ENCODE measurements around the gene GRAMD2A.

Gene GRAMD2A

DNA sequence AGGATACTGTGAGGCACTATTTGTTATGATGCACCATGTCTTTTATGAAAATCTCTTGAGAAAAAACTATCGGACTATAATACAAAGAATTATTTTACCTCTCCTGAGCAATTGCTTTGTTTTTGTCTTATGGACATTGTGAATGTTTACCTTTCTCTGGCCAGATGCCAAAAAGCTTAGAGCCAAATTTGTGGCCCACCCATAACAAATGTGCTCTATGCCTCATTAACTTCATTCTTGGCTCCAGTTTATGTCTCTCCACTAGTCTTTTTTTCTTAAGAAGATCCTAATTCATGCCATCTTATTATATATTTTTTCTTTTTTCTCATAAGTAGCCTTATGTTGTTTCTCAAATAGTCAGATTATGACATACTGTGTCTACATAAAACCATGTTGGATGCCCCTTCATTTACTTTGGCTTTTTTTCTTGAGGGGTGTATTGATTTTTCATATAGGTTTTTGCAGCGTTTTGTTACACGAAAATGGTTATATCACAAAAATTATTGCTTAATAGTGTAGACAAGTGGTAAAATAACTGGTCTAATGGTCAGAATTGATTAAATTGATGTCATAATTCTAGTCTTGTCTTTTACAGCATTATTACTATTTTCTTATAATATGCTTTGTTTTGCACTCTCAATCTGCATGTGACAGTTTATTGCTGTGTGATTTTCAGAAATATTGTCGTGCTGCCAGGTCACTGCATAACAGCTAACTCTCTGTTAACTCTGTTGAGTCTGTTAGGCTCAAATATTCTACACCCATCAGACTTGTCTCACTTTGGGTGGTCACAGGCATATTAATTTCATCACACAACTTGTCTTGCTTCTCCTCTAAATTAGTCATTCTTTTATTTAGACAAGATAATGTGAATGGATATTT is 61.2 kb downstream of the GRAMD2A start (continued):
- TF ChIP-seq ZNF791 (tag by site-specific recombination; IDR thresholded peaks at IDR 0.05) (no peak), ZNF707 (tag by site-specific recombination; IDR thresholded peaks at IDR 0.05) (no peak), ZNF214 (tag by site-specific recombination; IDR thresholded peaks at IDR 0.05; ENCODE audit: borderline replicate concordance) (no peak; the same call in 1 of the 2 replicates), ZNF174 (tag by site-specific recombination; IDR thresholded peaks at IDR 0.05) (no peak), ZNF677 (tag by site-specific recombination; IDR thresholded peaks at IDR 0.05) (no peak), ZNF404 (tag by site-specific recombination; IDR thresholded peaks at IDR 0.05) (no peak), HOXD13 (CRISPR knock-in tag; IDR thresholded peaks at IDR 0.05; ENCODE audit: borderline replicate concordance) (no peak), ZNF830 (tag by site-specific recombination; IDR thresholded peaks at IDR 0.05; ENCODE audit: low read depth) (no peak), ZNF416 (tag by site-specific recombination; IDR thresholded peaks at IDR 0.05) (no peak), ZNF394 (tag by site-specific recombination; IDR thresholded peaks at IDR 0.05; ENCODE audit: borderline replicate concordance) (no peak), KLF16 (tag by site-specific recombination; IDR thresholded peaks at IDR 0.05) (peak; percentile 47; the same call in 1 of the 2 replicates), ZNF670 (tag by site-specific recombination; IDR thresholded peaks at IDR 0.05; ENCODE audit: low read depth) (no peak), ZIC2 (tag by site-specific recombination; IDR thresholded peaks at IDR 0.05) (no peak), GLI2 (tag by site-specific recombination; IDR thresholded peaks at IDR 0.05; ENCODE audit: borderline replicate concordance, low read depth) (peak; percentile 17; the same call in 1 of the 2 replicates), BCL11B (tag by site-specific recombination; IDR thresholded peaks at IDR 0.05; ENCODE audit: low read depth) (peak; percentile 18; the same call in 1 of the 2 replicates), ZNF610 (tag by site-specific recombination; IDR thresholded peaks at IDR 0.05; ENCODE audit: borderline replicate concordance) (peak; percentile 72), ZNF777 (tag by site-specific recombination; IDR thresholded peaks at IDR 0.05; ENCODE audit: borderline replicate concordance) (no peak), ZNF311 (tag by site-specific recombination; IDR thresholded peaks at IDR 0.05; ENCODE audit: borderline replicate concordance) (no peak), ZNF48 (tag by site-specific recombination; IDR thresholded peaks at IDR 0.05) (no peak), ZFHX2 (tag by site-specific recombination; conservative IDR thresholded peaks at IDR 0.05) (no peak), ZNF302 (tag by site-specific recombination; IDR thresholded peaks at IDR 0.05; ENCODE audit: low read depth) (no peak), ZSCAN23 (tag by site-specific recombination; IDR thresholded peaks at IDR 0.05) (peak; percentile 64; the same call in 1 of the 2 replicates), ZNF426 (tag by site-specific recombination; IDR thresholded peaks at IDR 0.05) (no peak), KLF10 (tag by site-specific recombination; IDR thresholded peaks at IDR 0.05) (peak; percentile 87), ZNF658 (tag by site-specific recombination; IDR thresholded peaks at IDR 0.05) (no peak)
- TF ChIP-seq, protein P1, sequence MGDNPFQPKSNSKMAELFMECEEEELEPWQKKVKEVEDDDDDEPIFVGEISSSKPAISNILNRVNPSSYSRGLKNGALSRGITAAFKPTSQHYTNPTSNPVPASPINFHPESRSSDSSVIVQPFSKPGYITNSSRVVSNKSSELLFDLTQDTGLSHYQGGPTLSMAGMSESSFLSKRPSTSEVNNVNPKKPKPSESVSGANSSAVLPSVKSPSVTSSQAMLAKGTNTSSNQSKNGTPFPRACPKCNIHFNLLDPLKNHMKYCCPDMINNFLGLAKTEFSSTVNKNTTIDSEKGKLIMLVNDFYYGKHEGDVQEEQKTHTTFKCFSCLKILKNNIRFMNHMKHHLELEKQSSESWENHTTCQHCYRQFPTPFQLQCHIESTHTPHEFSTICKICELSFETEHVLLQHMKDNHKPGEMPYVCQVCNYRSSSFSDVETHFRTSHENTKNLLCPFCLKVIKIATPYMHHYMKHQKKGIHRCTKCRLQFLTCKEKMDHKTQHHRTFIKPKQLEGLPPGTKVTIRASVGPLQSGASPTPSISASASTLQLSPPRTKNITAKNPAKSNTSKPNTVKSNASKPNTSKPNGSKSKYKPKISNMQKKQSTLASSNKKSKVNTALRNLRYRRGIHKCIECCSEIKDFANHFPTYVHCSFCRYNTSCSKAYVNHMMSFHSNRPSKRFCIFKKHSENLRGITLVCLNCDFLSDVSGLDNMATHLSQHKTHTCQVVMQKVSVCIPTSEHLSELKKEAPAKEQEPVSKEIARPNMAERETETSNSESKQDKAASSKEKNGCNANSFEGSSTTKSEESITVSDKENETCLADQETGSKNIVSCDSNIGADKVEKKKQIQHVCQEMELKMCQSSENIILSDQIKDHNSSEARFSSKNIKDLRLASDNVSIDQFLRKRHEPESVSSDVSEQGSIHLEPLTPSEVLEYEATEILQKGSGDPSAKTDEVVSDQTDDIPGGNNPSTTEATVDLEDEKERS (tag by site-specific recombination; IDR thresholded peaks at IDR 0.05) = no peak
- TF ChIP-seq, protein P2, sequence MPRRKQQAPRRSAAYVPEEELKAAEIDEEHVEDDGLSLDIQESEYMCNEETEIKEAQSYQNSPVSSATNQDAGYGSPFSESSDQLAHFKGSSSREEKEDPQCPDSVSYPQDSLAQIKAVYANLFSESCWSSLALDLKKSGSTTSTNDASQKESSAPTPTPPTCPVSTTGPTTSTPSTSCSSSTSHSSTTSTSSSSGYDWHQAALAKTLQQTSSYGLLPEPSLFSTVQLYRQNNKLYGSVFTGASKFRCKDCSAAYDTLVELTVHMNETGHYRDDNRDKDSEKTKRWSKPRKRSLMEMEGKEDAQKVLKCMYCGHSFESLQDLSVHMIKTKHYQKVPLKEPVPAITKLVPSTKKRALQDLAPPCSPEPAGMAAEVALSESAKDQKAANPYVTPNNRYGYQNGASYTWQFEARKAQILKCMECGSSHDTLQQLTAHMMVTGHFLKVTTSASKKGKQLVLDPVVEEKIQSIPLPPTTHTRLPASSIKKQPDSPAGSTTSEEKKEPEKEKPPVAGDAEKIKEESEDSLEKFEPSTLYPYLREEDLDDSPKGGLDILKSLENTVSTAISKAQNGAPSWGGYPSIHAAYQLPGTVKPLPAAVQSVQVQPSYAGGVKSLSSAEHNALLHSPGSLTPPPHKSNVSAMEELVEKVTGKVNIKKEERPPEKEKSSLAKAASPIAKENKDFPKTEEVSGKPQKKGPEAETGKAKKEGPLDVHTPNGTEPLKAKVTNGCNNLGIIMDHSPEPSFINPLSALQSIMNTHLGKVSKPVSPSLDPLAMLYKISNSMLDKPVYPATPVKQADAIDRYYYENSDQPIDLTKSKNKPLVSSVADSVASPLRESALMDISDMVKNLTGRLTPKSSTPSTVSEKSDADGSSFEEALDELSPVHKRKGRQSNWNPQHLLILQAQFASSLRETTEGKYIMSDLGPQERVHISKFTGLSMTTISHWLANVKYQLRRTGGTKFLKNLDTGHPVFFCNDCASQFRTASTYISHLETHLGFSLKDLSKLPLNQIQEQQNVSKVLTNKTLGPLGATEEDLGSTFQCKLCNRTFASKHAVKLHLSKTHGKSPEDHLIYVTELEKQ (tag by site-specific recombination; IDR thresholded peaks at IDR 0.05; ENCODE audit: borderline replicate concordance) = no peak; the same call in 1 of the 2 replicates
- TF ChIP-seq, protein P3, sequence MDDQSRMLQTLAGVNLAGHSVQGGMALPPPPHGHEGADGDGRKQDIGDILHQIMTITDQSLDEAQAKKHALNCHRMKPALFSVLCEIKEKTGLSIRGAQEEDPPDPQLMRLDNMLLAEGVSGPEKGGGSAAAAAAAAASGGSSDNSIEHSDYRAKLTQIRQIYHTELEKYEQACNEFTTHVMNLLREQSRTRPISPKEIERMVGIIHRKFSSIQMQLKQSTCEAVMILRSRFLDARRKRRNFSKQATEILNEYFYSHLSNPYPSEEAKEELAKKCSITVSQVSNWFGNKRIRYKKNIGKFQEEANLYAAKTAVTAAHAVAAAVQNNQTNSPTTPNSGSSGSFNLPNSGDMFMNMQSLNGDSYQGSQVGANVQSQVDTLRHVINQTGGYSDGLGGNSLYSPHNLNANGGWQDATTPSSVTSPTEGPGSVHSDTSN (CRISPR knock-in tag; IDR thresholded peaks at IDR 0.05) = no peak
- TF ChIP-seq, protein P4, sequence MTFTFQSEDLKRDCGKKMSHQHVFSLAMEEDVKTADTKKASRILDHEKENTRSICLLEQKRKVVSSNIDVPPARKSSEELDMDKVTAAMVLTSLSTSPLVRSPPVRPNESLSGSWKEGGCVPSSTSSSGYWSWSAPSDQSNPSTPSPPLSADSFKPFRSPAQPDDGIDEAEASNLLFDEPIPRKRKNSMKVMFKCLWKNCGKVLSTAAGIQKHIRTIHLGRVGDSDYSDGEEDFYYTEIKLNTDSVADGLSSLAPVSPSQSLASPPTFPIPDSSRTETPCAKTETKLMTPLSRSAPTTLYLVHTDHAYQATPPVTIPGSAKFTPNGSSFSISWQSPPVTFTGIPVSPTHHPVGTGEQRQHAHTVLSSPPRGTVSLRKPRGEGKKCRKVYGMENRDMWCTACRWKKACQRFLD (tag by site-specific recombination; IDR thresholded peaks at IDR 0.05) = no peak
- TF ChIP-seq, protein P5, sequence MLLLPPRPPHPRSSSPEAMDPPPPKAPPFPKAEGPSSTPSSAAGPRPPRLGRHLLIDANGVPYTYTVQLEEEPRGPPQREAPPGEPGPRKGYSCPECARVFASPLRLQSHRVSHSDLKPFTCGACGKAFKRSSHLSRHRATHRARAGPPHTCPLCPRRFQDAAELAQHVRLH (tag by site-specific recombination; IDR thresholded peaks at IDR 0.05) = no peak

All from HEK293 (cell line).